Glomerular visceral epithelial cell (primary cell): ENCODE measurements around the gene AKR1A1.

Experiments used
- DNase-seq: peaks from one replicate; pipeline ENCODE4 v3.0.0-alpha.2; 2016; ENCODE audit errors: extremely low spot score

The AKR1A1 gene

GRCh38 chr1:45617618-45618017 lies 67.0 kb downstream of the AKR1A1 start:
- DNase-seq: no peak

- no peak for DNase-seq
These were observed 68.7 kb downstream of the AKR1A1 start for GRCh38 chr1:45619149-45619921.
